Activated CD4-positive, alpha-beta T cell treated with anti-CD3 and anti-CD28 coated beads, Interleukin-2, Interleukin-6, amounts not matched to agents 100 ng/mL and 50 ng/mL, durations not matched to agents 16 hours and 8 hours (primary cell): ENCODE results near the gene WNT2B.
"Not testable (repeated sequence)": the region's sequence is repeated elsewhere in the genome, so short reads cannot be mapped to it uniquely, and the experiment has no call there.

Experiments
- DNase-seq: peaks from one replicate; pipeline ENCODE4 v3.0.0-alpha.2; 2020

WNT2B gene

GRCh38 chr1:112508278-112509004, at the start of gene WNT2B:
Gene WNT2B (plus strand): TSS chr1:112508965. CDS start chr1:112509263, 298 bp downstream.
- peak; percentile 55 for DNase-seq

- no peak for DNase-seq
Measured at GRCh38 chr1:112460615-112461014, 48.1 kb upstream of the WNT2B start.

GRCh38 chr1:112461200-112461871, 47.4 kb upstream of the WNT2B start:
- no peak for DNase-seq

GRCh38 chr1:112462953-112463279, 45.8 kb upstream of the WNT2B start:
- no peak for DNase-seq

GRCh38 chr1:112464501-112464900, 44.3 kb upstream of the WNT2B start:
- DNase-seq: no peak

GRCh38 chr1:112465122-112465521, 43.6 kb upstream of the WNT2B start:
- DNase-seq: no peak

GRCh38 chr1:112466078-112466660, 42.6 kb upstream of the WNT2B start:
- DNase-seq: peak; percentile 93

GRCh38 chr1:112470324-112470723, 38.4 kb upstream of the WNT2B start:
- DNase-seq: not testable (repeated sequence)

- DNase-seq: no peak
Measured at GRCh38 chr1:112470966-112471365, 37.8 kb upstream of the WNT2B start.

- no peak for DNase-seq
Measured at GRCh38 chr1:112472142-112472541, 36.6 kb upstream of the WNT2B start.

GRCh38 chr1:112477550-112477949, 31.2 kb upstream of the WNT2B start:
- DNase-seq: no peak

GRCh38 chr1:112478314-112478713, 30.5 kb upstream of the WNT2B start:
- no peak for DNase-seq

GRCh38 chr1:112486063-112486462, 22.7 kb upstream of the WNT2B start:
- not testable (repeated sequence) for DNase-seq

- DNase-seq: not testable (repeated sequence)
Measured at GRCh38 chr1:112487686-112488085, 21.1 kb upstream of the WNT2B start.

GRCh38 chr1:112488141-112488540, 20.6 kb upstream of the WNT2B start:
- DNase-seq: no peak

GRCh38 chr1:112492076-112492475, 16.7 kb upstream of the WNT2B start:
- DNase-seq: no peak

- DNase-seq: no peak
Measured at GRCh38 chr1:112493351-112493750, 15.4 kb upstream of the WNT2B start.

GRCh38 chr1:112496290-112496689, 12.5 kb upstream of the WNT2B start:
- DNase-seq: no peak

- peak; percentile 67 for DNase-seq
Measured at GRCh38 chr1:112501810-112502641, 6.7 kb upstream of the WNT2B start.

- DNase-seq: no peak
Measured at GRCh38 chr1:112502826-112503225, 5.9 kb upstream of the WNT2B start.

GRCh38 chr1:112504001-112504660, 4.6 kb upstream of the WNT2B start:
- no peak for DNase-seq

GRCh38 chr1:112504661-112505399, 3.9 kb upstream of the WNT2B start:
- no peak for DNase-seq
